Esophagus muscularis mucosa (tissue), 4 donors: Measurements from ENCODE around the gene TARBP2.

ENCODE experiments used
- CTCF ChIP-seq, 3 experiments: fragments of 200-600 bp in 2 of 3; fragments of 450-650 bp in 1 of 3; sonication (generic) in 2 of 3; IDR thresholded peaks; one replicate each; pipeline ENCODE4 v1.5.1; 2017 to 2019; ENCODE audit warnings: antibody characterized with exemption in 3 of 3, mild to moderate bottlenecking in 2 of 3, moderate library complexity in 1 of 3
- EP300 ChIP-seq: sonication (generic); formaldehyde crosslinking; IDR thresholded peaks from one replicate; pipeline ENCODE4 v1.6.1; 2017; ENCODE audit warnings: antibody characterized with exemption
- POLR2A ChIP-seq: fragments of 450-650 bp; IDR thresholded peaks from one replicate; pipeline ENCODE4 v1.6.1; 2017; ENCODE audit warnings: antibody characterized with exemption, moderate library complexity, mild to moderate bottlenecking, low read depth
- POLR2AphosphoS5 ChIP-seq, 2 donors: sonication (generic); formaldehyde crosslinking; IDR thresholded peaks; one replicate each; pipeline ENCODE4 v1.6.1; 2017; ENCODE audit warnings: antibody characterized with exemption in 2 of 2

GRCh38 chr12:53505555-53506449 is 4.7 kb downstream of the TARBP2 start:
- TF ChIP-seq EP300: no peak
- TF ChIP-seq CTCF (IDR thresholded peaks at IDR 0.05): no peak
- TF ChIP-seq POLR2A: no peak
- TF ChIP-seq POLR2AphosphoS5 (IDR thresholded peaks at IDR 0.05): no peak
